Stimulated activated CD4-positive, alpha-beta T cell treated with anti-CD3 and anti-CD28 coated beads, Interleukin-4, amount 100 ng/mL, for 48 hours (primary cell): Measurements from ENCODE around the gene LONRF3.

Source experiments
- DNase-seq, 2 donors: peaks; one replicate each; pipeline ENCODE4 v3.0.0-alpha.2; 2020; ENCODE audit warnings: low read depth in 2 of 2

The LONRF3 gene

DNA sequence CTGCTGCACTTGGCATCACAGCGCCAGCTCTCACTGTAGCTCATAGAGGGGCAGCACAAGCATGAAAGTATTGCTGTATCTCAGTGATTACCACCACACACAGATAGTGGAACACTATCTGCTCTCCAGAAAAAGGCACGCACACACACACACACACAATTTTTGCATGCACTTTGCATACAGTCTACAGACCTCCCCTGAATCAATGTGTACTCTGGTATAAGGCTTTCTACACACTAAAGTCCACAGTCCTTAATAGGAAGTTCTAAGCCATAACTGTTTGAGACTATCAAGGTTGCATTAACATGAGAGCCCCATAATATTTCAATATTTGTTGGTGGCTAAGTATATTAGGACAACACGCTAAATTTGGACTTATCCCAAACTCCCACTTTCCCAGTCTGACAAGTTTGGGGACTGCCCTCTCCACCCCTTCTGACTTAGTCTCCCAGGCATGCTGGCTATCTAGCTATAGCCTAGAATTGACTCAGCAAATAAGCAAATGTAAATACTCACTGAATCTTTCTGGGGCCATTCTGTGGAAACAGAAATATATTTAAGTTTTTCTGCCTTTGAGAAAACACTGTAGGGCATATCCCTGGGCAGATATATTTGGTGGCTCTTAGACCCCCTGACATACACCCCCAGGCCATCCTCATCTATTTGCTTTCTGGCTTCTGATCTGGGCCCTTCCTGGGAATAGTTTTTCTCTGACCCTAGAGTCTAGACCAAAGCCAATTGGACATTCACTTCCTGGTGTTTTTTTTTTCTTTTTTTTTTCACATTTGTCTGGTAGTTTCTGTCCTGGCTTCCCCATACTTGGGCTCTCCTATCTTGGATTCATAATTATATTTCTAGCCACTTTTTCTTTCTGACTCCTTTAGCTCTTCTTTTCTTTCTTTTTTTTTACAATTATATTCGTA, 62.0 kb downstream of the LONRF3 start:
- no peak for DNase-seq

DNA sequence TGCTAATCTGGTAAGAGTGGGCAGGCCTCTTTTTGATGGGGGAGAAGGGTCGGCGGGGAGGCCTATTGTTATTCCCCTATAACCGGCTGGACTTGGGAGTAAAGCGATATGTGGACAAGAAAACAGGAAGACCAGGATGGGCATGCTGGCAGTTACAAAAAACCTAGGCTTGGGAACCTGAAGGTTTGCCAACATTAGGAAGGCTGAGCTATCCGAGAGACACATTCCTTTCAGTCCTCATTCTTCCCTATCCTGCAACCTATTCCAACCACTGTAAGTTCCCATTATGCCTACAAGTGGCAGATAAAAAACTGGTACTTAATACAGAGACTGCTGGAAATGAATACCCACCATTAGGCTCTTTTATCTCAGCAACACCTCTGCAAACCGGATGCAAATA, 66.0 kb downstream of the LONRF3 start:
- no peak for DNase-seq

DNA sequence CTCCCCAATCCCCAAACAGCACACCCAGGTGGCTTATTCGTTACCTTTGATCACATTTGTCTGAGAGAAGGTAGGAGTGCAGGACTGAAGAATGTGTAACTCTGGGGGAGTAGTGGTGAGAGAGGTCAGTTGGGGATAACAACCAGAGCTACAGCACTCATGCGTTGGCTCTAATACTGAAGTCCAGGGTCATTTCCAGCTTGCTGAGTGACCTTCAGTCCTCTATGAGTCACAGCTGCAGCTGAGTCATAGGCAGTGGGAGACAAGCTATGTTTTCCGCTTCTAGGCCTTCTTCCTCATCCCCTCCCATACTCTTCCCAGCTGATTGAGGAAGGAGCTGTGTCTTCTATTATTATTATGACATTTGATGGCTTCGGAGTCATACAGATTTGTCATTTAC, 66.8 kb downstream of the LONRF3 start:
- no peak for DNase-seq

DNA sequence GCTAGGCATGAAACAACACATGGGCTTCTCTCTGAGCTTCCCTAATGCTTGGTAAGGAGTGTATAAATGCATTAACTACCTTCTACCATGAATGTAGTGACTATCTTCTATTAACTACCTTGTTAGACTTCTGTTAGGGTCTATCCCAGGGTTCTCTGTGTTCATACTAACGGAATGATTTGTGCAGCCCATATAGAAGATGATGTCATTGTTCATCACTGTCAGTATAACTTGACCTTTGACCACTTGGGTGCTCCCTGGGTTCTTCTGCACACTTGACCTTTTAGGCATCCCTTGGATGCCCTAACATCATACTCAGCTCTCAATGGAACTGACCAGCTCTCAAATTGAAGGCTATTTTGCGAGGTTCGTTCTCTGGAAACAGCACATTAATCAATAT, 67.6 kb downstream of the LONRF3 start:
- no peak for DNase-seq

DNA sequence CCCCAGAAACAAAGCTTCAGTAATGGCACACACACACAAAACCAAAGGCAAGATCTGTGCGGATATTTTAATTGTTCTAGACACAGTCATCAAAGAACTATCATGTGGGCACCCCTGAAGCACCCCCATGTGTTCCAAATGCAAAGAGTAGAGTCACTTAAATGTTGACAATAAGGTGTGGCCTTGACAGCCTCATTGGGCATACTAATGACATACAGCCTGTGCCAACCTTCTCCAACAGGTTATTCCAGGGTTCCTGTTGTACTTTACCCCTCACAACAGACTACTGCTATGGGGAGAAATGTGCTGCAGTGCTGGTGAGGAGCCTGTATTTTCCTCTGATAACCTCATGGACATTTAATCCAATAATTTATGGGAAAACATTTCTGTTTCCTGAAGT, 68.6 kb downstream of the LONRF3 start:
- no peak for DNase-seq

DNA sequence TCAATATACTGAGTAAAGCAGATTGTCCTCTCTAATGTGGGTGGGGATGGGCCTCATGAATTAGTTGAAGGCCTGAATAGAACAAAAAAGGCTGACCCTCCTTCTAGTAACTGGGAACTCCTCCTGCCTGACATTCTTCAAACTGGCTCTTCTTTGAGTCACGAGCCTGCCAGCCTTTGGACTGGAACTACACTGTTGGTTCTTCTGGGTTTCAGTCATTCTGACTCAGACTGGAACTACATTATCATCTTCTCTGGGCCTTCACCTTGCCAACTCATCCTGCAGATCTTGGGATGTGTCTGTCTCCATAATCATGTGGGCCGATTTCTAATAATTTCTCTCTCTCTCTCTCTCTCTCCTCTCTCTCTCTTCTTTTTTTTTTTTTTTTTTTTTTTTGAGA, 71.5 kb downstream of the LONRF3 start:
- no peak for DNase-seq

DNA sequence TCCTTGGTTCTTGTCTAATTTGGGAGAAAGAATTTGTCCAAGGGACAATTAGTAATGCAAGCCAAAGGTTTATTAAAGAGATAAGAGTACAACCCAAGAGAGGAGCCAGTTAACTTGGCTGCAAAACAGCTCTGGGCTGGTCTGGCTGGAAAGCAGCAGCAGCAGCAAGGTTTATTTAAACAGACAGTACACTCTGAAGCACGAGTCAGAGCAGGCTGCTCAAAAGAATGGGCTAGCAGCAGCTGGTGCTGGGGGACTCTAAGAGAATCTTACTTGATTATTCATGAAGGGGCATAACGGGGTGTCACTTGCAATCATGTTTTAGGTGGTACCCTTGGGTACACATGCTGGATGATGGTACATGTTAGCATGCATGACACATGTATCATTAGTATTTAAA, 81.3 kb downstream of the LONRF3 start:
- DNase-seq: no peak

DNA sequence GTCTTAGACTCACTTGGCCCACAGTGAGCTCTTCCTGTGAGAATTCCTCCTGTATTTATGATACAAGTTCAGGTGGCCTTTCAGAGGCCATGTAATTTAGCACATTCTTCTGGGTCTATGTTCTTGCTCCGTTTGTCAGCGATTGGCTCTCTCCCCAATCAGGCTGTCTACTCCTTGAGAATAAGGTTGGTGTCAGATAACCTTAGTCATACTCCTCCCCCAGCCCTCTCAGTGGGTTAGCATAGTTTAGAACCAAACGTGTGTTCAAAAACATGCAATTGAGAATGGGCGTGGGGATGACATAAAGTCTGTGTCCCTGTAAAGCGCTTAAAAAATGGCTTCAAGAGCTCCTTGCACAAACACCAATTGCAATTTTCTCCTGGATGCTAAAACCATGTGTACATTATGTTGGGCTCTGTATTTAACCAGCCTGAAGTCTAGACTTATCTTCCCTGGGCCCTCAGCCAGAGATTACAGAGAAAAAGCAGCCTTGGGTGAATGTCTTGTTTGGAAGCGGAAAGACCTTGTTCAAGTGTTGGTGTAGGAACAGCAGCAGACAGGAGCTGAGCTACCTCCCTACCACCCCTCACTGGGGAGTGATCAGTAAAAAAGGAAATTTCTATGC, 88.4 kb downstream of the LONRF3 start:
- DNase-seq: no peak

DNA sequence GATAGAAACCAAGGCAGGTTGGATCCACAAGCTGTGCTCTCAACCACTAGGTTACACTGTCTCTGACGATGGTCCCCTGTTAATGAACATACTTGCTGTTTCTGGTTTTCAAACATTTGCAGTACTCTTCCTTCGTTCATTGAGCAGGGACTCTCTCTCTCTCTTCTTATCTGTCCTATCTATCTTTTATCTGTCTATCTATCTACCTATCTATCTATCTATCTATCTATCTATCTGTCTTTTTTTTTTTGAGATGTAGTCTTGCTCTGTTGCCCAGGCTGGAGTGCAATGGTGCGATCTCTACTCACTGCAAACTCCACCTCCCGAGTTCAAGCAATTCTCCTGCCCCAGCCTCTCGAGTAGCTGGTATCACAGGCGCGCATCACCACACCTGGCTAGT, 89.0 kb downstream of the LONRF3 start:
- no peak for DNase-seq

DNA sequence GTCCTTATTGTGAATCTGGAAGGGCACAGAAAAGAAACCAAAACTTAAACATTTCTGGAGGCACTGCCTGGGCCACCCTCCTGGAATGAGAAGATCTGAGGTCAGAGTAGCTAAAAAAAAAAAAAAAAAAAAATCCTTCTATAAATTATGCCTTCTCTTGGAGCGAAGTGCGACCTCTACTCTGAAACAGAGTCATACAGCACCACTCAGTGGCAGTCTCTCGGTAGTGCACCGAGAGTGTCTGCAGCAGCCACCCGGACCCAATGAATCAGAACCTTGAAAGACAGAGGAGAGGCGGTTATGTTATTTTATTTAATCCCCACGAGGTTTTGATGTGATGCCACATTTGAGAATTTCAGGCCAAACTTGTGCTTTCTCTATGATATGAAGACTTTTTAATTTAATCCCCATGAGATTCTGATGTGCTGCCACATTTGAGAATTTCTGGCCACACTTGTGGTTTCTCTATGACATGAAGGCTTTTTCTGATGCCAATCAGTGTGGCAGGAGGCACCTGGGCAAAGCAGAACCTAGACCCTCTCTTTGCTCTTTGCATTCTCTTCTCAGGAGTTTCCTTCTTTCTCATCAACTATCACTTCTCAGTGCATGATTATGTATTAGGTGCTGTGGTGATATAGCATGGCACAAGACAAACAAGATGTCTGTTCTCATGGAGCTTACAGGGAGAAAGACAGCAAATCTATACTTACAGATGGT, 92.8 kb downstream of the LONRF3 start:
- DNase-seq: peak; percentile 25 to 28
